ENCODE data around the gene KIF7. TPM values are rescaled to one million over a fixed set of nuclear protein-coding genes. Genes with fewer than 3 reads are reported as not detected.

KIF7 gene
- total RNA-seq, 1 donor from 2014 or later: 2.1 TPM

DNA sequence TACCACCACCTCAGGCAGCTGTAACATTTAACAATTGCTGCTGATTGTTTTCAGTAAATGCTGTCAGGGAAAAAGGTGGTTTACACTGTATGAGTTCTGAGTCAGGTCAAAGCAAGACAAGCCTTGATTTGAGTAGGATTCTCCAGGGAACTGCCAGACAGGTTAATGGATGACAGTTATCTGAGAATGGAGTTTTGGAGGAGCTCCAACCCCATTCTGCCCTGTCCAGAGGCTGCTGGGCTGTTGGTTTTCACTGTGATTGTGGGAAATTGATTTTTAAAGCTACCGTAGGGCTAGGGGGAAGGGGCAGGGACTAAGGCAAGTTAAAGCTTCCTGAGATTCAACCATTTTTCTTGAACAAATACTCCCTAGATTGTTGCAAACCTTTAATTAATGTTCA, 40.1 kb downstream of the KIF7 start:
- FAIRE-seq (no peak), DNase-seq (ENCODE audit: low read depth) (no peak)
- H3K36me3 ChIP-seq (ENCODE audit: control insufficient read depth, insufficient read depth, low read length): peaks cover 6% of the 10 kb centered on the region
- no peaks in the 10 kb centered on the region for H3K27me3 ChIP-seq (ENCODE audit: control insufficient read depth, insufficient read depth, low read length)
- H3K4me3 ChIP-seq (ENCODE audit: low read depth, low read length): no peak overlapping the region
- no peak for TF ChIP-seq CTCF (IDR thresholded peaks at IDR 0.05; ENCODE audit: insufficient read depth, low read length, severe bottlenecking)

DNA sequence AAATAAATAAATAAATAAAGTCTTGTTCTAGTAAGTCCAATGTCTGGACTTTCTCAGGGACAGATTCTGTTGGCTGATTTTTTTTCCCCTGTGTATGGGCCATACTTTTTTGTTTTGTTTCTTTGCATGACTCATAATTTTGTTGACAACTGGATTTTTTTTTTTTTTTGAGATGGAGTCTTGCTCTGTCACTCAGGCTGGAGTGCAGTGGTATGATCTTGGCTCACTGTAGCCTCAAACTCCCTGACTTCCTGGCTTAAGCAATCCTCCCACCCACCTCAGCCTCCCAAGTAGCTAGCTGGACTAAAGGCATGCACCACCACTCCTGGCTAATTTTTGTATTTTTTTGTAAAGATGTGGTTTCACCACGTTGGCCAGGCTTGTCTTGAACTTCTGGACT, 41.1 kb downstream of the KIF7 start:
- H3K27me3 ChIP-seq (ENCODE audit: control insufficient read depth, insufficient read depth, low read length): no peaks in the 10 kb centered on the region
- DNase-seq (ENCODE audit: low read depth) (peak; percentile 7), FAIRE-seq (no peak)
- H3K36me3 ChIP-seq (ENCODE audit: control insufficient read depth, insufficient read depth, low read length): peaks cover 3% of the 10 kb centered on the region
- H3K4me3 ChIP-seq (ENCODE audit: low read depth, low read length): no peak overlapping the region
- TF ChIP-seq CTCF (IDR thresholded peaks at IDR 0.05; ENCODE audit: insufficient read depth, low read length, severe bottlenecking): no peak

DNA sequence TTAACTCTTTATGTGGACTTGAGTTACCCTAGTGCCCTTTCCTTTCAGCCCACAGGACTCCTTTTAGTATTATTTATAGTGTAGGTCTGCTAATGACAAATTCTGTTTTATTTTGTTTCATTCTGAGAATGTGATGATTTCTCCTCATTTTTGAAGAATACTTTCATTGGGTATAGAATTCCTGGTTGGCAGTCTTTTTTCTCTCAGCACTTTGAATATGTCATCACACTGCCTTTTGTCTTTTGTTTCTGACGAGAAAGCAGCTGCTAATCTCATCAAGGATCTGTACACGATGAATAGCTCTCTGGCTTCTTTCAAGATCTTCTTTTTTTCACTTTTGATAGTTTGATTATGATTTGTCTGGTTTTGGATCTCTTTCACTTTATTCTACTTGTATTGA, 42.2 kb downstream of the KIF7 start:
- Histone ChIP-seq H3K4me3 (ENCODE audit: low read depth, low read length) (no peak overlapping the region), H3K36me3 (ENCODE audit: control insufficient read depth, insufficient read depth, low read length) (peaks cover 2% of the 10 kb centered on the region), H3K27me3 (ENCODE audit: control insufficient read depth, insufficient read depth, low read length) (no peaks in the 10 kb centered on the region)
- TF ChIP-seq CTCF (IDR thresholded peaks at IDR 0.05; ENCODE audit: insufficient read depth, low read length, severe bottlenecking): no peak
- DNase-seq (ENCODE audit: low read depth): no peak
- no peak for FAIRE-seq

DNA sequence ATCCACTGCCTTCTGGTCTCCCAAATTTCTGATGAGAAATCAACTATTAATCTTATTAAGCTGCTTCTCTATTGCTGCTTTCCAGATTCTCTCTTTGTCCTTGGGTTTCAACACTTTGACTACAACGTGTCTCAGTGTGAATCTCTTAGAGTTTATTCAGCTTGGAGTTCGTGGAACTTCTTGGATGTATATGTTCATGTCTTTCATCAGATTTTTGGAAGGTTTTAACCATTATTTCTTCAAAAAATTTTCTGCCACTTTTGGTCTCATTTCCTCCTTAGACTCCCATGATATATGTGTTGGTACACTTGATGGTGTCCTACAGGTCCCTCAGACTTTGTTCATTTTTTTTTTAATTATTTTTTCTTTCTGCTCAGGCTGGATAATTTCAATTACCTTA, 44.0 kb downstream of the KIF7 start:
- DNase-seq (ENCODE audit: low read depth) (no peak), FAIRE-seq (no peak)
- Histone ChIP-seq H3K27me3 (ENCODE audit: control insufficient read depth, insufficient read depth, low read length) (no peaks in the 10 kb centered on the region), H3K36me3 (ENCODE audit: control insufficient read depth, insufficient read depth, low read length) (peaks cover 1% of the 10 kb centered on the region), H3K4me3 (ENCODE audit: low read depth, low read length) (no peak overlapping the region)
- no peak for TF ChIP-seq CTCF (IDR thresholded peaks at IDR 0.05; ENCODE audit: insufficient read depth, low read length, severe bottlenecking)

DNA sequence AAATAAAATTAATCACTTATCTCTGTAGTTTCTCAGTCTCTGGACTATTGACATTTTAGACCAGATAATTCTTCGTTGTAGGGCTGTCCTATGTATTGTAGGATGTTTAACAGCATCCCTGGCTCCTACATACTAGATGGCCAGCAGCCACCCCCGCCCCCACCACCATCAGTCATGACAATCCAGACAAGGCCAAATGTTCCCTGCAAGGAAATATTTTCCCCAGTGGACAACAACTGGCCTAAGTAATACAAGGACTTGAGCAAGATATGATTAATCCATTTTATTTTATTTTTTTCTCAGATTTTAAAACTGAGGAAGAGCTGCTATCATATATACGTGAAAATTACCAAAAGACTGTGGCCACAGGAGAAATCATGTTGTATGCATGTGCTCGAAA, 56.2 kb downstream of the KIF7 start:
- DNase-seq (ENCODE audit: low read depth) (no peak), FAIRE-seq (no peak)
- no peak for TF ChIP-seq CTCF (IDR thresholded peaks at IDR 0.05; ENCODE audit: insufficient read depth, low read length, severe bottlenecking)
- Histone ChIP-seq H3K27me3 (ENCODE audit: control insufficient read depth, insufficient read depth, low read length) (no peaks in the 10 kb centered on the region), H3K4me3 (ENCODE audit: low read depth, low read length) (no peak overlapping the region), H3K36me3 (ENCODE audit: control insufficient read depth, insufficient read depth, low read length) (no peaks in the 10 kb centered on the region)

GRCh38 chr15:89593018-89593417, 62.2 kb downstream of the KIF7 start:
- Histone ChIP-seq H3K27me3 (ENCODE audit: control insufficient read depth, insufficient read depth, low read length) (no peaks in the 10 kb centered on the region), H3K36me3 (ENCODE audit: control insufficient read depth, insufficient read depth, low read length) (no peaks in the 10 kb centered on the region), H3K4me3 (ENCODE audit: low read depth, low read length) (no peak overlapping the region)
- DNase-seq (ENCODE audit: low read depth) (no peak), FAIRE-seq (no peak)
- no peak for TF ChIP-seq CTCF (IDR thresholded peaks at IDR 0.05; ENCODE audit: insufficient read depth, low read length, severe bottlenecking)

Data from bronchial epithelial cell (primary cell).